A673 (cell line): ENCODE results near the gene FRMD4B. TPM values are rescaled to one million over a fixed set of nuclear protein-coding genes. Genes with fewer than 3 reads are reported as not detected.

Experiments
- BruUV-seq: library from RNA; stranded (reverse); fragments of 400-500 nt; replicated peaks from 2 replicates; lab custom pipeline; 2021; lab: Mats Ljungman, UMichigan
- CTCF ChIA-PET: fragments of 300-600 bp; sonication (Branson Sonifier 250); formaldehyde crosslinking; loops from one replicate; lab custom pipeline; 2022; ENCODE audit warnings: antibody characterized with exemption; lab: Charles Lee
- POLR2A ChIA-PET: fragments of 300-600 bp; sonication (Branson Sonifier 250); formaldehyde crosslinking; loops from one replicate; lab custom pipeline; 2022; ENCODE audit warnings: antibody characterized with exemption; ENCODE audit not compliant: low non-redundant PET; lab: Charles Lee
- DNase-seq: peaks from one replicate; pipeline ENCODE4 v3.0.0-alpha.2; 2015; ENCODE audit warnings: low spot score
- H3K27ac ChIP-seq: fragments of 200-600 bp; sonication (generic); 2 replicates; pipeline ENCODE4 v1.5.1; 2016; ENCODE audit warnings: mixed run types, low read depth, mild to moderate bottlenecking, mixed read lengths, antibody characterized with exemption, low read length; ENCODE audit not compliant: poor library complexity, severe bottlenecking
- H3K27me3 ChIP-seq: fragments of 200-600 bp; sonication (generic); replicated peaks from 2 replicates; pipeline ENCODE4 v1.6.1; 2017; ENCODE audit warnings: mixed run types, low read depth, mild to moderate bottlenecking, mixed read lengths, antibody characterized with exemption, low read length; ENCODE audit not compliant: insufficient read depth, poor library complexity
- H3K36me3 ChIP-seq: fragments of 200-600 bp; sonication (generic); 2 replicates; pipeline ENCODE4 v1.6.1; 2016; ENCODE audit warnings: mixed run types, mild to moderate bottlenecking, mixed read lengths, antibody characterized with exemption, low read length; ENCODE audit not compliant: insufficient read depth, poor library complexity, severe bottlenecking
- H3K4me1 ChIP-seq: fragments of 200-600 bp; sonication (generic); 2 replicates; pipeline ENCODE4 v1.6.1; 2017; ENCODE audit warnings: mixed run types, mild to moderate bottlenecking, mixed read lengths, antibody characterized with exemption, low read length; ENCODE audit not compliant: insufficient read depth, poor library complexity, severe bottlenecking
- H3K4me3 ChIP-seq: fragments of 200-600 bp; sonication (generic); 2 replicates; pipeline ENCODE4 v1.5.1; 2016; ENCODE audit warnings: low read depth, mixed run types, mild to moderate bottlenecking, mixed read lengths, low read length; ENCODE audit not compliant: poor library complexity, severe bottlenecking
- H3K9me3 ChIP-seq: fragments of 200-600 bp; sonication (generic); 2 replicates; pipeline ENCODE4 v1.6.1; 2016; ENCODE audit warnings: mixed run types, low read depth, mild to moderate bottlenecking, mixed read lengths, antibody characterized with exemption, low read length; ENCODE audit not compliant: poor library complexity, severe bottlenecking
- CTCF ChIP-seq: fragments of 300-800, 200-600 bp; sonication (generic); conservative IDR thresholded peaks from 2 replicates; pipeline ENCODE4 v1.5.1; 2017; ENCODE audit warnings: low read depth, mild to moderate bottlenecking, antibody characterized with exemption, low read length, moderate library complexity, mixed read lengths
- EZH2 ChIP-seq: fragments of 200-600 bp; sonication (generic); IDR thresholded peaks from 2 replicates; pipeline ENCODE4 v1.6.1; 2017; ENCODE audit warnings: borderline replicate concordance, low read depth, mild to moderate bottlenecking, mixed read lengths, antibody characterized with exemption, low read length; ENCODE audit not compliant: poor library complexity, severe bottlenecking
- intact Hi-C: fragments of 100-400 bp; cut with micrococcal nuclease; formaldehyde crosslinking; loops from one replicate; pipeline ENCODE4 v1.10.0; 2022; ENCODE audit not compliant: unreplicated experiment
- total RNA-seq: library from RNA; stranded (reverse); gene quantifications from 2 replicates; pipeline ENCODE4 v1.2.3, GENCODE V29; 2021

FRMD4B gene
- total RNA-seq, 1 experiment from 2014 or later, result 0.21 TPM

- POLR2A ChIA-PET, result no interaction called here
- no TSS peak for BruUV-seq
- no peak for DNase-seq
- TF ChIP-seq EZH2, result no peak
- no peak for TF ChIP-seq CTCF
- H3K4me1 ChIP-seq, result no peaks in the 10 kb centered on the region
- intact Hi-C loops, result no loop called here
- H3K4me3 ChIP-seq, result no peak overlapping the region
- CTCF ChIA-PET, result no interaction called here
- no peaks in the 10 kb centered on the region for H3K27me3 ChIP-seq
- H3K27ac ChIP-seq, result no peak overlapping the region
- no peaks in the 10 kb centered on the region for H3K9me3 ChIP-seq
- H3K36me3 ChIP-seq, result no peaks in the 10 kb centered on the region
Observed at GRCh38 chr3:69180869-69181591, 204.9 kb downstream of the FRMD4B start.

- Histone ChIP-seq H3K27me3 (no peaks in the 10 kb centered on the region), H3K9me3 (no peaks in the 10 kb centered on the region), H3K27ac (no peak overlapping the region), H3K4me3 (no peak overlapping the region), H3K4me1 (no peaks in the 10 kb centered on the region), H3K36me3 (no peaks in the 10 kb centered on the region)
- ChIA-PET CTCF (no interaction called here), POLR2A (no interaction called here)
- no peak for DNase-seq
- no TSS peak for BruUV-seq
- TF ChIP-seq EZH2 (no peak), CTCF (no peak)
- intact Hi-C loops, result no loop called here
Observed at GRCh38 chr3:69179740-69180372, 206.0 kb downstream of the FRMD4B start.

- Histone ChIP-seq H3K27me3 (no peaks in the 10 kb centered on the region), H3K4me3 (no peak overlapping the region), H3K27ac (no peak overlapping the region), H3K36me3 (no peaks in the 10 kb centered on the region), H3K9me3 (no peaks in the 10 kb centered on the region), H3K4me1 (no peaks in the 10 kb centered on the region)
- DNase-seq, result no peak
- POLR2A ChIA-PET, result no interaction called here
- TF ChIP-seq EZH2 (no peak), CTCF (no peak)
- no TSS peak for BruUV-seq
- CTCF ChIA-PET, result no interaction called here
- intact Hi-C loops, result no loop called here
Observed at GRCh38 chr3:69178838-69179739, 206.8 kb downstream of the FRMD4B start.
